ENCODE results near the gene AKAP17A.

Gene AKAP17A

DNA sequence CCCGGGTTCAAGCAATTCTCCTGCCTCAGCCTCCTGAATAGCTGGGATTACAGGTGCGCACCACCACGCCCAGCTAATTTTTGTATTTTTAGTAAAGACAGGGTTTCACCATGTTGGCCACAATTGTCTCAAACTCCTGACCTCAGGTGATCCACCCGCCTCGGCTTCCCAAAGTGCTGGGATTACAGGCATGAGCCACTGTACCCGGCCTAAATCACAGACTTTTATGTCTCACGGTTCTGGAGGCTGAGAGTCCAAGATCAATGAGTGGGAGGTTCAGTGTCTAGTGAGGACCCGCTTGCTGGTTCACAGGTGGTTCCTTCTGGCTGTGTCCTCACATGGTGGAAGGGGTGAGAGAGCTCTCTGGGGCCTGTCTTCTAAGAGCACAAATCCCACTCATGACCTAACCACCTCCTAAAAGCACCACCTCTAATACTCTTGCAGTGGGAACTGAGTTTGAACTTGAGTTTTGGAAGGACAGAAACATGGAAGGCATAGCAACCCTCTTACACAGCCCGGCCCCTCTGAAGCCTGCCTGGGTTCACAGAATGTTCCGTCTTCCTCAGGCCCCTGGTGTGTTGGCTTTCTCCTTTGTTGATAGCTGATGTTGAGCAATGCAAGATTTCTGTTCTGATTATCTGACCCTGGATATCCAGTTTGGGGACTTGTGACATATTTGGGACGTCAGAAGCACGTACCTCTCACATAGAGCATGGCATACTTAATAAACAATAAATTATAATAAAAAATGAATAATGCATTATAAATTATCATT lies 1.9 kb upstream of the AKAP17A start:
- H3K4me3 ChIP-seq (ENCODE audit: low read depth, low read length), result no peak overlapping the region
- TF ChIP-seq, protein P1, sequence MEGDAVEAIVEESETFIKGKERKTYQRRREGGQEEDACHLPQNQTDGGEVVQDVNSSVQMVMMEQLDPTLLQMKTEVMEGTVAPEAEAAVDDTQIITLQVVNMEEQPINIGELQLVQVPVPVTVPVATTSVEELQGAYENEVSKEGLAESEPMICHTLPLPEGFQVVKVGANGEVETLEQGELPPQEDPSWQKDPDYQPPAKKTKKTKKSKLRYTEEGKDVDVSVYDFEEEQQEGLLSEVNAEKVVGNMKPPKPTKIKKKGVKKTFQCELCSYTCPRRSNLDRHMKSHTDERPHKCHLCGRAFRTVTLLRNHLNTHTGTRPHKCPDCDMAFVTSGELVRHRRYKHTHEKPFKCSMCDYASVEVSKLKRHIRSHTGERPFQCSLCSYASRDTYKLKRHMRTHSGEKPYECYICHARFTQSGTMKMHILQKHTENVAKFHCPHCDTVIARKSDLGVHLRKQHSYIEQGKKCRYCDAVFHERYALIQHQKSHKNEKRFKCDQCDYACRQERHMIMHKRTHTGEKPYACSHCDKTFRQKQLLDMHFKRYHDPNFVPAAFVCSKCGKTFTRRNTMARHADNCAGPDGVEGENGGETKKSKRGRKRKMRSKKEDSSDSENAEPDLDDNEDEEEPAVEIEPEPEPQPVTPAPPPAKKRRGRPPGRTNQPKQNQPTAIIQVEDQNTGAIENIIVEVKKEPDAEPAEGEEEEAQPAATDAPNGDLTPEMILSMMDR (IDR thresholded peaks at IDR 0.05; ENCODE audit: low read depth, low read length), result no peak

DNA sequence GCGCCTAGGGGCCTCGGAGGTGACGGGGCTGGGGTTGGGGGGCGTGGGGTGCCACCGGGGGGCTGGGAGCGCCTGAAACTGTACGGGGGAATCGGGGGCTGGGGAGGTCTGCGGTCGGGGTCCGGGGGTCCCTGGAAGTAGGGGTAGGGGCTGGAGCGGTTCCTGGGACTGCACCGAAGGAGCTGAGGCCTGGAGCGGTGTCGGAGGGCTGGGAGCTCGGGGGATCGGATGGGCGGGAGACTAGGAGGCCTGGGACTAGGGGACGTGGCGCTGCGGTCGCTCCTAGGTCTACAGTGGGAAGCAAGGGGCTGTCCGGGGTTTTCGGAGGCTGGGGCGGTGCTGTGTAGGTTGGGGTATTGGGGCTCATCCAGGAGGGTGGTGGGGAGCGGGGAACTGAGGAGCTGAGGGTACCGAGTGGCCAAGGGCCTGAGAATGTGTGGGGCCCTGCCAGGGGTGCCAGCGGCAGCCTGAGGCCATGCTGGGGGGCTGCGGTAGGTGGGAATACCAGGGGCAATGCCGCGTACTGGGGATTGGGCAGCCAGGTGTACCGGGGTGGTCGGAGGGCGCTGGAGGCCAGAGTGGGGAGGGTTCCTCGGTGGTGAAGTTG lies 562 bp downstream of the AKAP17A start:
- TF ChIP-seq, protein P1 (IDR thresholded peaks at IDR 0.05; ENCODE audit: low read depth, low read length), result no peak
- H3K4me3 ChIP-seq (ENCODE audit: low read depth, low read length), result peak overlapping the region; percentile 92

DNA sequence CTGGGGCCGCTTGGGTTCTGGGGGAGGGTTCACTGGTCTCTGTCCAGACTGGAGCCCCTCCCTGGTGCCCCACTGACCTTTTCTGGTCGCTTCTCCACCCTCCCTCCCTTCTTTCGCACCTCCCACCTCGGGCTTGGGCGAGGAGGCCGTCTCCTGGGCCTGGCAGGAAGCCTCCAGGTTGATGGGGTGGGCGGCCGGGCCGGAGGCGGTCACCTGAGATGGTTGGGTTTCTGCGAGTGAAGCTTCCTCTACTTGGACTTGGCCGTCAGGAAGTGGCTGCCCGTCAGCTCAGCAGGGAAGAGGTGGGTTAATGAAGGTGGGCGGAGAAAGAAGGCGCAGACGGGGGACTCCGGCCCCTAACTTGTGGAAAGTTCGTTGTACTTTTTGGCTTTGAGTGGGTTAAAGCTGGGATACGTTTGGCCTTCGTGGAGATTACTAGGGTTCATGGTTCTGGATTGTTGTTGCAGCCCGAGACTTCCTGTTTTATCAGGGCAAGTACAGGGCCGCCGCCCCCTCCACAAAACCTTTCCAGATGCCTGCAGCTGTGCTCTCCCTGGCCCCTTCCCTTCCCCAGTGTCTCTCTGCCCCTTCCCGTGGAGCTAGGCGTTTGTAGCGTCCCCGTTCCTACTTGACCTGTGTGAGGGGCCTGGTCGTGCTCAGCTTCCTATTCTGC lies 1.2 kb downstream of the AKAP17A start:
- TF ChIP-seq, protein P1 (IDR thresholded peaks at IDR 0.05; ENCODE audit: low read depth, low read length), result no peak

DNA sequence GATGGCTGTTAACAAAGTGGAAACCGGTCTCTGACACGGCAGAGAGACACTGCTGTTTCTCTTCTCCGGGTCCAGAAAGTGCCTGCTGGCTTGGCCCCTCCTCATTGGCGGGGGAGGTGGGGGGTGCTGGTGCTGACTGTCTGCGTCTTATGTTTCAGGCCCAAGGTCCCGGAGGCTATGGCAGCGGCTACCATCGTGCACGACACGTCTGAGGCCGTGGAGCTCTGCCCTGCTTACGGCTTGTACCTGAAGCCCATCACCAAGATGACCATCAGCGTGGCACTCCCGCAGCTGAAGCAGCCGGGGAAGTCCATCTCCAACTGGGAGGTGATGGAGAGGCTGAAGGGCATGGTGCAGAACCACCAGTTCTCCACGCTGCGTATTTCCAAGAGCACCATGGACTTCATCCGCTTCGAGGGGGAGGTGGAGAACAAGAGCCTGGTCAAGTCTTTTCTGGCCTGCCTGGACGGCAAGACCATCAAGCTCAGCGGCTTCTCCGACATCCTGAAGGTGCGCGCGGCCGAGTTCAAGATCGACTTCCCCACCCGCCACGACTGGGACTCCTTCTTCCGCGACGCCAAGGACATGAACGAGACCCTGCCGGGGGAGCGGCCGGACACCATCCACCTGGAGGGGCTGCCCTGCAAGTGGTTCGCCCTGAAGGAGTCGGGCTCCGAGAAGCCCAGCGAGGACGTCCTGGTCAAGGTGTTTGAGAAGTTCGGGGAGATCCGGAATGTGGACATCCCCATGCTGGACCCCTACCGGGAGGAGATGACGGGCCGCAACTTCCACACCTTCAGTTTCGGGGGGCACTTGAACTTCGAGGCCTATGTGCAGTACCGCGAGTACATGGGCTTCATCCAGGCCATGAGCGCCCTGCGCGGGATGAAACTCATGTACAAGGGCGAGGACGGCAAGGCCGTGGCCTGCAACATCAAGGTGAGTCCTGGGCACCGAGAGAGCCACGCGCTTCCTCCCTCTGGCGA lies 2.2 kb downstream of the AKAP17A start:
- peak overlapping the region; percentile 92 for H3K4me3 ChIP-seq (ENCODE audit: low read depth, low read length)

More for the DNA sequence above, 1.2 kb downstream of the AKAP17A start:
- H3K4me3 ChIP-seq (ENCODE audit: low read depth, low read length), result peak overlapping the region; percentile 92

DNA sequence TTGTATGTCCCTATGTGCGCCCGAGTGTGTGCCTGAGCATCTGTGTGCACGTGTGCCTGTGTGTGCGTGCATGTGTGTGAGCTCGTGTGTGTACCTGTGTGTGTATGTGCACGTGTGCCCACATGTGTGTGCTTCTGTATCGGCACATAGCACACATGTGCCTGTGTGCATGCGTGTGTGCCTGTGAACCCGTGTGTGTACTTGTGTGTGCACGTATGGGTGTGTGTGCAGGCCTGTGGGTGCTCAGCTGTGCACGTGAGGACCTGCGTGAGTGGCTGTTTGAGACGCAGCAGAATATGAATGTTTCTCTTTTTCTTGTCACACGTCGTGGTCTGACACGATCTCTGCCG lies 4.3 kb downstream of the AKAP17A start:
- TF ChIP-seq, protein P1 (IDR thresholded peaks at IDR 0.05; ENCODE audit: low read depth, low read length), result no peak
- H3K4me3 ChIP-seq (ENCODE audit: low read depth, low read length), result no peak overlapping the region

More for the DNA sequence above, 2.2 kb downstream of the AKAP17A start:
- TF ChIP-seq, protein P1 (IDR thresholded peaks at IDR 0.05; ENCODE audit: low read depth, low read length), result no peak

- H3K4me3 ChIP-seq (ENCODE audit: low read depth, low read length), result no peak overlapping the region
- TF ChIP-seq, protein P1 (IDR thresholded peaks at IDR 0.05; ENCODE audit: low read depth, low read length), result no peak
Measured at GRCh38 chrX:1596676-1597344, 5.4 kb downstream of the AKAP17A start.

Data from WI38 (cell line).